B cell (primary cell): ENCODE measurements around the gene ACOXL. TPM values are rescaled to one million over a fixed set of nuclear protein-coding genes. Genes with fewer than 3 reads are reported as not detected.

ENCODE experiments used
- ATAC-seq: fragments of 200-7000 bp; cut with Tn5 transposase; one replicate; pipeline ENCODE4 v1.10.0; 2021; ENCODE audit warnings: low read depth, mild to moderate bottlenecking, moderate number of reproducible peaks, moderate library complexity
- CTCF ChIA-PET: fragments of 350-600 bp; sonication (Branson Sonifier 250); formaldehyde crosslinking; loops from one replicate; lab custom pipeline; 2021; ENCODE audit warnings: antibody characterized with exemption, inconsistent platforms; lab: Charles Lee
- POLR2A ChIA-PET: fragments of 350-600 bp; sonication (Branson Sonifier 250); formaldehyde crosslinking; loops from one replicate; lab custom pipeline; 2021; ENCODE audit warnings: antibody characterized with exemption; lab: Charles Lee
- DNase-seq: peaks from one replicate; pipeline ENCODE4 v3.0.0; 2013
- H2AFZ ChIP-seq: 2 replicates; pipeline ENCODE4 v1.6.1; 2012; ENCODE audit warnings: mild to moderate bottlenecking, low read depth, low read length; ENCODE audit not compliant: insufficient read depth, poor library complexity, severe bottlenecking
- H3K27ac ChIP-seq, 2 donors: 1 replicate in 1 of 2; 2 replicates in 1 of 2; pipeline ENCODE4 v1.5.1; 2012 to 2013; ENCODE audit warnings: low read length in 2 of 2, mild to moderate bottlenecking in 2 of 2, moderate library complexity in 1 of 2
- H3K27me3 ChIP-seq, 4 experiments: fragments of 200-600 bp in 1 of 4; sonication (generic) in 1 of 4; replicated peaks in 1 of 4; 1 replicate in 2 of 4; 2 replicates in 2 of 4; pipeline versions ENCODE4 v1.6.1 to v1.7.0; 2013 to 2016; ENCODE audit warnings: low read length in 3 of 4, mild to moderate bottlenecking in 2 of 4, mixed read lengths in 1 of 4, moderate library complexity in 1 of 4; ENCODE audit not compliant: insufficient read depth in 4 of 4, control insufficient read depth in 3 of 4; ENCODE audit errors: control extremely low read depth in 1 of 4
- H3K36me3 ChIP-seq, 2 experiments: replicated peaks in 1 of 2; 1 replicate in 1 of 2; 2 replicates in 1 of 2; pipeline versions ENCODE4 v1.6.1 to v1.7.1; 2013; ENCODE audit warnings: low read length in 1 of 2; ENCODE audit not compliant: insufficient read depth in 2 of 2, control insufficient read depth in 1 of 2; ENCODE audit errors: control extremely low read depth in 1 of 2, extremely low read depth in 1 of 2
- H3K4me1 ChIP-seq, 2 donors: fragments of 200-600 bp in 1 of 2; sonication (generic) in 1 of 2; 1 replicate in 1 of 2; 2 replicates in 1 of 2; pipeline versions ENCODE4 v1.5.1 to v1.6.1; 2013 to 2017; ENCODE audit warnings: low read length in 2 of 2; ENCODE audit not compliant: control insufficient read depth in 2 of 2, insufficient read depth in 2 of 2
- H3K4me2 ChIP-seq: replicated peaks from 2 replicates; pipeline ENCODE3; 2012; ENCODE audit warnings: mild to moderate bottlenecking, low read depth, low read length; ENCODE audit not compliant: poor library complexity, severe bottlenecking
- H3K4me3 ChIP-seq, 5 experiments: fragments of 200-600 bp in 1 of 5; sonication (generic) in 1 of 5; 1 replicate in 3 of 5; 2 replicates in 2 of 5; pipeline versions ENCODE4 v1.5.1 to v1.7.0; 2011 to 2016; ENCODE audit warnings: low read length in 4 of 5, mild to moderate bottlenecking in 4 of 5, low read depth in 2 of 5, control low read depth in 1 of 5, moderate library complexity in 1 of 5; ENCODE audit not compliant: insufficient read depth in 1 of 5; ENCODE audit errors: control extremely low read depth in 1 of 5, extremely low read depth in 1 of 5
- H3K79me2 ChIP-seq: fragments of 200-600 bp; sonication (generic); one replicate; pipeline ENCODE4 v1.6.0; 2016; ENCODE audit warnings: low read length; ENCODE audit not compliant: control insufficient read depth, insufficient read depth
- H3K9ac ChIP-seq: fragments of 200-600 bp; sonication (generic); 2 replicates; pipeline ENCODE4 v1.6.1; 2017; ENCODE audit warnings: mild to moderate bottlenecking, low read length, moderate library complexity
- H3K9me3 ChIP-seq, 3 donors: one replicate each; pipeline versions ENCODE4 v1.6.1 to v1.7.1; 2013; ENCODE audit warnings: low read length in 2 of 3; ENCODE audit not compliant: control insufficient read depth in 2 of 3, insufficient read depth in 1 of 3; ENCODE audit errors: control extremely low read depth in 1 of 3
- H4K20me1 ChIP-seq: 2 replicates; pipeline ENCODE4 v1.6.0; 2012; ENCODE audit warnings: mild to moderate bottlenecking, low read length; ENCODE audit not compliant: insufficient read depth, control insufficient read depth, poor library complexity, severe bottlenecking
- H3K27ac Mint-ChIP-seq: one replicate; pipeline ENCODE4 v1.8.0; 2021; ENCODE audit warnings: mixed read lengths
- H3K27me3 Mint-ChIP-seq: one replicate; pipeline ENCODE4 v1.8.0; 2021; ENCODE audit warnings: mixed read lengths
- H3K4me1 Mint-ChIP-seq: one replicate; pipeline ENCODE4 v1.8.0; 2021; ENCODE audit warnings: mixed read lengths
- H3K4me3 Mint-ChIP-seq: one replicate; pipeline ENCODE4 v1.8.0; 2021; ENCODE audit warnings: mixed read lengths
- H3K9me3 Mint-ChIP-seq: one replicate; pipeline ENCODE4 v1.8.0; 2022; ENCODE audit warnings: mixed read lengths; ENCODE audit not compliant: insufficient read depth
- EZH2 ChIP-seq: IDR thresholded peaks from 2 replicates; pipeline ENCODE4 v1.6.1; 2012; ENCODE audit warnings: borderline replicate concordance, low read depth, mild to moderate bottlenecking, moderate library complexity, low read length; ENCODE audit not compliant: insufficient read depth, poor library complexity, severe bottlenecking
- WGBS: methylation state at CpG from one replicate; pipeline ENCODE4 v1.1.5; 2013; ENCODE audit warnings: missing lambda C conversion rate; ENCODE audit not compliant: insufficient coverage; 5-methylcytosine and 5-hydroxymethylcytosine counted together
- intact Hi-C: fragments of 100-400 bp; cut with micrococcal nuclease; formaldehyde crosslinking; loops from one replicate; pipeline ENCODE4 v1.10.0; 2022
- polyA plus RNA-seq: library from polyadenylated mRNA; depleted of rRNA; stranded (reverse); fragments of >200 nt; gene quantifications from 2 replicates; pipeline ENCODE4 v1.2.3, GENCODE V29; 2012
- total RNA-seq, 2 donors: library from RNA; stranded (reverse); fragments of 120-200 nt in 1 of 2; gene quantifications; 1 replicate in 1 of 2; 2 replicates in 1 of 2; pipeline versions ENCODE4 v1.2.3 to v1.2.4, GENCODE V29; 2013 to 2022
- TF ChIP-seq, protein P1 (sequence below): fragments of 200-600 bp; IDR thresholded peaks from one replicate; pipeline ENCODE4 v1.8.0; 2022; ENCODE audit warnings: antibody characterized with exemption, mild to moderate bottlenecking

ACOXL gene
- total and polyA plus RNA-seq, 2 donors (not counting 1 experiment from before 2014, with no cell fraction given) = 0.06 TPM; not detected in 1

DNA sequence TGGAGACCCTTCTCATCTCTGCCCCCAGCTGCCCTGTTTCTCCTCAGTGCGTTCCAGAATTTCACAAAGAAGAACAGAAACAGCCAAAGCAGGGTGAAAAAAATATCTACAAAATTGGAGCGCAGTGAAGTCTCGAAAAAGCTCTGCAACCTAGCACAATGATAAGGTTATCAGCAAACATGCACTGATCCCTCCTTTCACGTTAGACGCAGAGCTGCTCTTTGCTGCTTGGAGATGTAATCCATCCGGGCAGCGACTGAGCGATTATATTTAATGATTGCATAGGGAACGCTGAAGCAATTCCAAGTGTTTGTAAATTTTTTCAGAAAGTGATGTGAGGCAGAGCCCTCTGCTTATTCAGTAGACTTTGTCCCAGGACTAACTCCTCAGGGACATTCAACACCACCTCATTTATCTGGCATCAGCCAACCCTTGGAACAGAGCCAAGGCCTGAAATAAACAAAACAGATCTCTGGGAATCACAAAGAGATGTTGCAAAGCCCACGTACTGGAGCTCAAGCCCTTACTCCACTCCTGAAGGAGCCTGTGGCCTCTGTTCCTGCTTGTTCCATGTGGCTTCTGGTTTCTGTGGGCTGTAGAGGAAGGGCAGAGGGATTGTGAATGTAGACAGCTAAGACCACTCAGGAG is 215.8 kb downstream of the ACOXL start:
- H3K9me3 Mint-ChIP-seq = no peaks in the 10 kb centered on the region
- Histone ChIP-seq H3K4me2 (no peak overlapping the region), H3K9ac (no peak overlapping the region), H3K36me3 (no peaks in the 10 kb centered on the region), H2AFZ (no peak overlapping the region), H3K27me3 (peaks cover 0 to 3% (median 0%) of the 10 kb centered on the region in 4 experiments), H4K20me1 (no peaks in the 10 kb centered on the region), H3K4me1 (peaks cover 0 to 13% of the 10 kb centered on the region in 2 donors), H3K9me3 (no peaks in the 10 kb centered on the region), H3K27ac (no peak overlapping the region), H3K4me3 (no peak overlapping the region), H3K79me2 (no peaks in the 10 kb centered on the region)
- TF ChIP-seq, protein P1, sequence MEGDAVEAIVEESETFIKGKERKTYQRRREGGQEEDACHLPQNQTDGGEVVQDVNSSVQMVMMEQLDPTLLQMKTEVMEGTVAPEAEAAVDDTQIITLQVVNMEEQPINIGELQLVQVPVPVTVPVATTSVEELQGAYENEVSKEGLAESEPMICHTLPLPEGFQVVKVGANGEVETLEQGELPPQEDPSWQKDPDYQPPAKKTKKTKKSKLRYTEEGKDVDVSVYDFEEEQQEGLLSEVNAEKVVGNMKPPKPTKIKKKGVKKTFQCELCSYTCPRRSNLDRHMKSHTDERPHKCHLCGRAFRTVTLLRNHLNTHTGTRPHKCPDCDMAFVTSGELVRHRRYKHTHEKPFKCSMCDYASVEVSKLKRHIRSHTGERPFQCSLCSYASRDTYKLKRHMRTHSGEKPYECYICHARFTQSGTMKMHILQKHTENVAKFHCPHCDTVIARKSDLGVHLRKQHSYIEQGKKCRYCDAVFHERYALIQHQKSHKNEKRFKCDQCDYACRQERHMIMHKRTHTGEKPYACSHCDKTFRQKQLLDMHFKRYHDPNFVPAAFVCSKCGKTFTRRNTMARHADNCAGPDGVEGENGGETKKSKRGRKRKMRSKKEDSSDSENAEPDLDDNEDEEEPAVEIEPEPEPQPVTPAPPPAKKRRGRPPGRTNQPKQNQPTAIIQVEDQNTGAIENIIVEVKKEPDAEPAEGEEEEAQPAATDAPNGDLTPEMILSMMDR = no peak
- no peak for TF ChIP-seq EZH2
- H3K4me3 Mint-ChIP-seq = no peak overlapping the region
- 63% methylated on average over 3 of the region's 10 CpGs for WGBS
- no peak overlapping the region for H3K27ac Mint-ChIP-seq
- H3K27me3 Mint-ChIP-seq = peaks cover 3% of the 10 kb centered on the region
- peaks cover 9% of the 10 kb centered on the region for H3K4me1 Mint-ChIP-seq
- DNase-seq = no peak
- CTCF ChIA-PET = no interaction called here
- POLR2A ChIA-PET = no interaction called here
- no peak for ATAC-seq
- intact Hi-C loops = no loop called here

DNA sequence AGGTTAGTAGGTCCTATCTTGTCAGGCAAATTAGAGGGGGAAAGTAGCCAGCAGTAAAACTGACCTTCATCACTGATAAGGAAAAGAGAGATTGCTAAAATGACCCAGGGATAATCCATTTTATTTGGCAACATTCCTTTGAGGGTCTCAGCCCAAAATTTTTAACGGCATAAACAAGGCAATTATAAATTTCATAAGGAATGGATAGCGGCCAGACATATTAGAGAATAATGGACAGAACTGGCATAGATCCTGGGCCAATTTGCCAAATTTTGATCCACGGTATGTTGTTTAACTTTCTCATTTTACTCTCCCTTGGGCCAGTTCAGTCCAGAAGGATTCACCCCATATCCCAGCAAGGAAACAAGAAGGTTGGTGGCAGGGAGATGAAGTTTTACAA is 217.9 kb downstream of the ACOXL start:
- Histone ChIP-seq H4K20me1 (no peaks in the 10 kb centered on the region), H3K4me3 (no peak overlapping the region), H3K4me1 (peaks cover 0 to 13% of the 10 kb centered on the region in 2 donors), H3K4me2 (no peak overlapping the region), H3K79me2 (no peaks in the 10 kb centered on the region), H3K36me3 (no peaks in the 10 kb centered on the region), H3K27ac (no peak overlapping the region), H3K9ac (no peak overlapping the region), H2AFZ (no peak overlapping the region), H3K27me3 (peaks cover 0 to 3% (median 1%) of the 10 kb centered on the region in 4 experiments), H3K9me3 (no peaks in the 10 kb centered on the region)
- TF ChIP-seq EZH2 = no peak
- TF ChIP-seq, protein P1 = no peak
- 94% methylated on average over 3 of the region's 3 CpGs for WGBS
- Mint-ChIP-seq H3K27ac (no peak overlapping the region), H3K9me3 (no peaks in the 10 kb centered on the region), H3K4me3 (no peak overlapping the region), H3K27me3 (peaks cover 14% of the 10 kb centered on the region), H3K4me1 (peaks cover 9% of the 10 kb centered on the region)
- intact Hi-C loops = no loop called here
- no peak for ATAC-seq
- POLR2A ChIA-PET = no interaction called here
- CTCF ChIA-PET = no interaction called here
- no peak for DNase-seq
